Measurements from ENCODE around the gene MICAL3.
"Not testable (repeated sequence)": the region's sequence is repeated elsewhere in the genome, so short reads cannot be mapped to it uniquely, and the experiment has no call there.

Gene MICAL3

DNA sequence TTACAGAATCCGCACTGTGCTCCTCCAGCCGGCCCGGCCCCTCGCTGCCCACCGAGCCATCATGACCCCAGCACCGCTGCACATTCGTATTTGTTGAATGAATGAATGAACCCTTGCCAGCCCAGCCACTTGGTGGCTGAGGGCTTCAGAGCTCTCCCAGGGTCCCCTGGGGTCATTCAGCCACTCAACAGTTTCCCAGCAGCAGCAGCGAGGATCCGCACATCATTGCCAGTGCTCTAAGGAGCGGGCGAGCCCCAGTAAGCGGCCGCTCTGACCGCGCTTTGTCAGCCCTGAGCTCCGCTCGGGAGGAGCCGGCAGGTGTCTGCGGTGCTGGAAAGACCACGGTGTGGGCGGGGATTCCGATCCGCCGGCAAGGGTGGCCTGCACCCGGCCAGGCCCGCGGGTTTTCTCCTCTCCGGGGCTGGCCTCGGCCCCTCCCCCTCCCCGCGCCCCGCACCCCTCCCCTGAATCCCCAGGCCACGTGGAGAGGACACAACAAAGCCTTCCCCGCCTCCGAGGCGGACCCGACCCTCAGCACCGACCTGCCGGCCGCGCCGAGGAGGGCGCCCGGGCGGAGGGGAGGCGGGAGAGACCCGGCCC is 250.7 kb downstream of the MICAL3 start:
- DNase-seq = peak; percentile 67

DNA sequence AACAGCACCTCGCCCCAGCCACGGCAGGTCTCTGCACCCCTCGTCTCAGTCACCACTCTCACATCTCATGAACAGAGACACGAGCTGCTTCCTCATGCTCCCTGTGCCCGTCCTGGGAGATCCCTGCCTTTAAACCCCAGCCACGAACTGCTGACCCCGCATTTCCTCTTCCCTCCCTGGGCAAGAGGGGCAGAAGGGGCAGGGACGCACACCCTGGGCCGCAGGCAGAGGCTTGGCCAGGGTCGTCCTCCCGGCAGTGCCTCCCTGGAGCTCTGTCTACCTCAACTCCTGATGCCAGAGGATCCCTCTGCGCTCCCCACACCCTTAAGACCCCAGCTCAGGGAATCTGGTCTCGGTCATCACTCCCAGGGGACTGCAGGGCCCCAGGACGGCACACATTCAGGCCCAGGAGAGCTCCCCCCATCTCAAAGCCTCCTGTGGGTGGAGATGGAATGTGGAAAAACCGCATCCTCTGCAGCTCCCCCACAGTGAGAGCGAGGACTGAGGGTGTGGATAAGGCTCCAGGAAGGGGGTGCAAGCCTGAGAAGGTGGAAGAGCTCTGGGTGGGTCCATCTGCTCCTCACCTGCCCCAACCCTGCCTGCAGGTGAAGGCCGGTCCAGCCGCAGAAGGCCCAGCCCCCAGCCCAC is 251.3 kb downstream of the MICAL3 start:
- DNase-seq = no peak

DNA sequence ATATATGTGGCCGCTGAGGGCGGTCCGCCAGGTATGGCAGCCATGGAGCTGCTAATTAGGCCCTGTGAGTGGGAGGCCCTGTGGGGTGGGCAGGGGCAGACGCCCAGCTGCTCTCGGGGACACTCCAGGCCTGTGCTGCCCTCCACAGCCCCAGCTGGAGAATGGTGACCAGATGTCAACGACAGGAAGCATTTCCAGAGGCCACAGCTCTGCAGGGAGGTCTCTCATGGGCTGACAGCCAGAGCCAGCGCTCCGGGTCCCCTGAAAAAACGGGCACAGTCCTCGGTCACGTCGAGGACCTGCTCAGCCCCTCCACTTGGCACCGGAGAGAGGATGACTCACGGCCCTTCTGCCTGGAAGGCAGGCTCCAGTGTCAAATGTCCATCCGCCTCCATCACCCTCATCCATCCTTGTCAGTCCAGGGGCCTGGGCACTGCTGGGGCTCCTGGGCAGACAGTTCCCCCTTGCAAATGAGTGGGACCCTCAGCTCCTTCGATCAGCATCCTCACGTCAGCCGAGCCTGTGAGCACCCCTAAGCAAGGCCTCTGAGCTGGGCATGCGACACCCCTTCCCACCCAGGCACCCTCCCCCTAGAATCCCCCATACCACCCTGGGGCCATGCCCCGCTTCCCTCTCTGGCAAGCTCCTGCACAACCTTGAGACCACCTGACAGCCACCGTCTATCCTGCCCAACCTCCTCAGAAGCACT is 252.0 kb downstream of the MICAL3 start:
- DNase-seq = no peak

DNA sequence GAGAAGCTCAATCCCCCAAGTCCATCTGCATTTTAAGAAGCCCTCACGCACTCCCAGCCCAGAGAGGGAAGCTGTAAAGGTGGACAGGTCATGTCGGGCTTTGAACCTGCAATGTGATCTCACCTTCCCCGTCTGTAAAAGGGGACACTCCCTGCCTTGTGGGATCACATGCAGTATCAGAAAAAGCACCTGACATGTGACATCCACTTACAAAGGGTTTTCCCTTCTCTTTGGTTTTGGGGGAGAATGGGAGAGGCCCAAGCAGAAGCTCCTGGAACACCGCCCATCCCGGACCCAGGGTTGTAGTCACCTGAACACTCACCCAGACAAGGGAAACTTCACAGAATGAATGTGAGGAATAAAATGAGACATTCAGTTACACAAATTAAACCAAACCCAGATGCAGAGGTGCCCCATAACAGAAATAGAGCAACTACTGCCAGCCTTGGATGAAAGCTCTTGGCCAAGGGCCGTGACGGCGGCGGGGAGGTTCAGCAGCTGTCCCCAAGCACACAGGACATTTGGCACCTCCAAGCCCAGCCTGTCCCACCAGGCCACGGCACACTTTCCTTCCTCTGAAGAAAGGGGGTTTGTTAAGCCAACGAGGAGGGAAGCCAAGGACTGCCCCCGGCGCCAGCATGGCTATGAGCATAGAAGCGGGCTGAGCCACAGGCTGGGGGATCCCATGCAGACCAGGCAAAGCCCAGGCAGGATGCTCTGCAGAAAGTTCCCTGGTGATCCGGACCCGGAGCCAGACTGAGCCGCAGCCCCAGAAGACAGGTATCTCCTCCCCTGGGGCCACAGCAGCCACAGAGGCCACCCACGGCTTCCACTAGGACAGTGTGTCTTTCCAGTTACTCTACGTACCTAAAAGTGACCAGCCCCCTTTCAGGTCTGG is 253.9 kb downstream of the MICAL3 start:
- DNase-seq = no peak

DNA sequence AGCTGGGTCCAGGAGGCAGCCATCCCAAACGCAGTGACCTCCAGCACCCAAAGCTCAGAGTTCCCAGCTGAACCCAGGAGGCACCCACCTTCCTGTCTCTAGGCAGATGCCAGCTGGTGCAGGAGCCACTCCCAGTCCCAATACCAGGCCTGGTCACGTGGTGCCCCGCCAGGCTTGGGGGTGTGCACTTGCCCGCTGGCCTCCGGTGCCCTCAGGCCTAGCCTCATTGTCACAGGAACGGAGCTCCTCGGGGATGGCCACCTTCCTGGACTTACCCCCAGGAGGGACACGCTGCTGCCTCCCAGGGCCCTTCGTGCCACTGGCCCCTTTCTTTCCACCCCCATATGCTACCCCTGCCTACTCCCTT is 254.7 kb downstream of the MICAL3 start:
- DNase-seq = no peak

DNA sequence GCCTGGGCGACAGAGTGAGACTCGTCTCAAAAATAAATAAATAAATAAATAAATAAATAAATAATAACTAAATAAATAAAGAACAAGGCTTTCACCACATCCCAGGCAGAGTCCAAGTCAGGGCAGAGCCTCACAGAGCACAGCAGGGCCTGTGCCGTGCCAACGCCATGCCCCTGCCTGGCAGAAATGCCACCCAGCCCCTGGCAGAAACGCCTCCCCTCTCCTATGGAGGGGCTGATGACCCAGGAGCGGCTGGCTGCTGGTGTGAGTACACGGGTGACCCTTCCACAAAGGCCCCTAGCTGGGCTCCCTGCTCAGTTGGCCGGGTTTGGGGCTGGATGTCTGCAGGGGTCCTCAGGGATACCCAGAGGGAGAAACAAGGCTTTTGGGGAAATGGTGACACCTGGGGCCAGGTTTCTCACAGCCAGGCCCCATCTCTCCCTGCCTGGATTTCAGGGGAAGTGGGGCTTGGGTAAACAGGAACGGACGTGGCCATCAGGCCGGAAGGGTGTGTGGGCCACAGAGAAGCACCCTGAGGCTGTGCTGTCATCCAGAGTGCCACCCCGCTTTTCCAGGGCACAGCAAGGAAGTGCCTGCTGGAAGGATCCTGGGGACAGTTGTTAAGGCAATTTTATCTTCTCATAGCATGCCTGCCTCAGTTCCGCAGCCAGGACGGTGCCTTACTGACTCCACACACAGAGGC is 255.2 kb downstream of the MICAL3 start:
- DNase-seq = no peak

DNA sequence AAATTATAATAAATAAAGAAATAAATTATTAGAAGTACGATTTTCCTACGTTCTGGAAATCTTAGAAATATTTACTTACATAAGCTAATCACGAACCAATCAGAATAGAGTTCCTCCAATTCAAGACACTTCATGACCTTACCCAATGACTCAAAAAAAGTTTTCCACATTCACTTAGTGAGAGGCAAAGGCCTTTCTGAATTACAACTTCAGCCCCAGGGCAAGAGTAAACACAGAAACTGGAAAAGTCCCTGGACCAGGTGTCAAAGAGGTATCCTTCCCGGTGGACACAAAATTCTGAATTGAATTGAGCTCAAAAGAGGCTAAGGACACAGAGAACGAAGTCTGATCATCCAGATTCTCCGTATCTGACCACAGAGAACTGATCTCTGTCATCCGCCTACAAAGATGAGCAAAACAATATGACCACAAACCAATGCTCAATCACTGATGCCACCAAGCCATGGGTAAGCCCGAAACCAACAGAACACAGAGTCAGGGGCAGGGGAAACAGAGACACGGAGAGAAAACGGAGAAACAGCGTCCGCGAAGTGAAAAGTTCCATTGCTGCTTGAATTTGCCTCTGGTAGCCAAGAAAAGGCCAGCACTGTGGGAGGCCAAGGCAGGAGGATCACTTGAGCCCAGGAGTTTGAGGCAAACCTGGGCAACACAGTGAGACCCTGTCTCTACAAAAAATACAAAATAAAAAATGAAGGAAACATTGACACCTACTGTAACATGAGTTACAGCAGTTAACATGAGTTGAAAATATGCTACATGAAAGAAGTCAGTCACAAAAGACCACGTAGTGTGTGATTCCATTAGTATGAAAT is 256.9 kb downstream of the MICAL3 start:
- DNase-seq = no peak

DNA sequence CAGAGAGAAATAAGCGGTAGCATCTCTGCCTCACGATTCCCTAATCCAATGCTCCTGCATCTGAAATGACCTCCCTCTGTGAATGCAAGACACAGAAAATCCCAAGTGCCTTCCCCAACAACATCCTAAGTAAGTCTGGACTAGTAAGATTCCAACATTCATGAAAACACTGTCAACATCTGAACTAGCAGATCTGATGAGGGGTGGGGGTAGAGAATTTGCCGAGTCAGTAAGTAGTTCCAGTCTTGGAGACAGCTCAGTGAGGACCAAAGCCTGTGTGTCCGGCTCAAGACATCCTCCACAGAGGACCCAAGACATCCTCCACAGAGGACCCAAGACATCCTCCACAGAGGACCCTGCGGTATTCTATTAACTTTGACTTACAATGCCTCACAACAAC is 259.5 kb downstream of the MICAL3 start:
- not testable (repeated sequence) for DNase-seq

DNA sequence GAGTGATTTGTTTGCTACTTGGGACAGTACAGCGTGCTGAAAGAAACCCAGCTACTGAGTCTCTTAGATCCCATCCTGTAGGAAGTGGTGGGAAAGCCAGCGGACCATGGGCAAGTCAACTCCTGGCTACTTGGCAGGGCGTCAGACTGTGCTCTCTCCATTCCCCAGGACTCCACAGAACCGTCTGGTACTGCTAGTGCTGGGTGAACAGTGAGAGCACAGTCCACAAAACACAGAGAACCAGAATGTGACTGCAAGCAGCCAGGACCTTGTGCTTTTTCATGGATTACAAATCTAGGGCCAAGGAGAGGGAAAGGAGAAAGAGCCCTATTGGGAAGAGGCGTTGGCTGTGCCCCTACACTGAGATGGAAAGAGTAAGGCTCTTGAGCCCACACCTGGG is 260.3 kb downstream of the MICAL3 start:
- DNase-seq = no peak

DNA sequence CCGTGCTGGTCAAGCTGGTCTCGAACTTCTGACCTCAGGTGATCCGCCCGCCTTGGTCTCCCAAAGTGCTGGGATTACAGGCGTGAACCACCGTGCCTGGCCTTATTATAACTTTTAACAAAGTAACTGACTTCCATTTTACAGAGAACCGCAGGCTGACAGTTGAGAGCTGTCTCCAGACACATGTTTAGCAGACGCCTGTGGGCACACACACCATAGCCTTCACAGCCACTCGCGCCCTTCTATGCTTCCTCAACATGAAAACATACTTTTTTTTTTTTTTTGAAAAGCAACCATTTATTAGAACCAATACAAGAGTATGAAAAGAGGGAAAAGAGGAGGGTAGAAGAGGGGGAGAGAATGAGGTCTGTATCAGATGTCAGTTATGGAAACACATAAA is 260.9 kb downstream of the MICAL3 start:
- not testable (repeated sequence) for DNase-seq

DNA sequence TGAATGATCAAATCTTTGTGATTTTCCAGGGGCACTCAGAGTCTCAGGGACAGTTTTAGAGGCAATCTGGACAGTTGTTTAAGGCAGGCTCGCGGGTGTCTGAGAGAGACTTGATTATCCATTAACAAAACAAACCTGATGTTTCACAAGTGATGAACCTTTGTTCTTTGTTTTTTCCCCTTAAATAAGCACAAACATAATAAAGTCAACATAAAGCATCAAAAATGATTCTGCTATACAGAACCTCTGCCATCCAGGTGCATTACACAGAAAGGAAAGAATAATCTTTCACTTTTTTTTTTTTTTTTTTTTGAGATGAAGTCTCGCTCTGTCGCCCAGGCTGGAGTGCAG is 263.2 kb downstream of the MICAL3 start:
- DNase-seq = no peak

DNA sequence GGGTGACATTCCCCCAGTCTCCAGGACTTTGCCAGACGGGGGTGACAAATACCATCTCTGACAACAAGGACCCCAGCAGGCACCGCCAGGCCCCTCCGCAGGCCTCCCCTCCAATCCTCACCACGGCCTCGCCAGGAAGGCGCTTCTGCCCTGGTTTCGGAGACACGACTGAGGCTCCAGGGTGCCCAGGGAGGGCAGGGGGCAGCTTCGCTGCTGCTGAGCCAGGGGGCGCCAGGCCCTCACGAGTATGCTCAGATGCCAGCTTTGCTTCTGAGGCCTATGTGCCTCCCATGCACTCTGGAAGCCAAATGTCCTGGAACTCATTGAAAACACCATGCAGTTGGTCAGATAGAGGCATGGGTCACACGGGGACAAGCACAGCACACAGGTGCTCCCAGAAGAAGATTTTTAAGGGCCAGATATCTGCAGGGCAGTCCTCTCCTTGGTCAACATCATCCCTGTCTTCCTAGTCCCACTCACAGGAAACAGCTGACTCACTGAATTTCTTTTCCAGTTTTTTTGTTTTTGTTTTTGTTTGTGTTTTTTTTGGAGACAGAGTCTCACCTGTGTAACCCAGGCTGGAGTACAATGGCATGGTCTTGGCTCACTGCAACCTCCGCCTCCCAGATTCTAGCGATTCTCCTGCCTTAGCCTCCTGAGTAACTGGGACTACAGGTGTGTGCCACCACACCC is 270.0 kb downstream of the MICAL3 start:
- DNase-seq = no peak

DNA sequence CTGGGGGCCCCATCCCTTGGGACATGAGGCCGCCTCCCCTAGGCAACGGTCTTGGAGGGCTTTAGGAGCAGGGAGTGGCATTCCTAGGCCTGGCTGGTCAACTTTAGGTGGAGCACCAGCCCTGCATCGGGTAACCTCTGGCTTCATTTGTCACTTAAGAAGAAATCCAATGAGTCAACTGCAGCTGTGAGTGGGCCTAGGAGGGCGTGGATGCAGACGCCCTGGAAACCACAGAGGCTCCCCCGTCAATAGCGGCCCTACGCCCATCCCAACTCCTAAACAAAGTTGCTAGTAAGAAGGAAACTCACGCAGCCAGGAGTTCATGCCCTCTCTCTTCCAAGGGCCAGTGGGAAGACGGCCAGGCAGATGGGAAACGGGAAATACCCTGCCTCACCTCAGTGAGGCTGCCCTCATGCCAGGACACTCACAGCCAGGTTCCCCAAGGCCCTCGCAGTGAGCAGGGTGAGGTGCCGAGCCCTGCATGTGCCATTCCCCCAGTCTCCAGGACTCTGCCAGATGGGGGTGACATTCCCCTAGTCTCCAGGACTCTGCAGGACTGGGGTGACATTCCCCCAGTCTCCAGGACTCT is 270.9 kb downstream of the MICAL3 start:
- DNase-seq = no peak

DNA sequence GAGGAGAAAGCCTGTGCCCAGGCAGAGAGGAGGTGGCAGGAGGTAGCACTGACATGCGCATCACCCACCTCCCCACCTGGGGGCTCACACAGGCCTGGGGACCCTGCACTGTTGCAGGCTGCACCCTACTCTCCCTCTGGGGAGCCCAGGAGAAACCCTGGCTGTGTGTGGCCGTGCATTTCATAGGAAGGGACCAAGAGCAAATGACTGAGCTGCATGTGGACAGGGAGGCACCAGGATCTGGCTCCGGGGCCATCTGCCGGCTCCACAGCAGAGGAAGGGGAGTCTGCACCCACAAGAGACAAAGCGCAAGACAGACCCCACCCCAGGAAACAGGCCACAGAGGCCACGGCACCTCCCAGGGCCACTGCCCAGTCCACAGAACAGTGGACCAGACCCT is 272.8 kb downstream of the MICAL3 start:
- no peak for DNase-seq

DNA sequence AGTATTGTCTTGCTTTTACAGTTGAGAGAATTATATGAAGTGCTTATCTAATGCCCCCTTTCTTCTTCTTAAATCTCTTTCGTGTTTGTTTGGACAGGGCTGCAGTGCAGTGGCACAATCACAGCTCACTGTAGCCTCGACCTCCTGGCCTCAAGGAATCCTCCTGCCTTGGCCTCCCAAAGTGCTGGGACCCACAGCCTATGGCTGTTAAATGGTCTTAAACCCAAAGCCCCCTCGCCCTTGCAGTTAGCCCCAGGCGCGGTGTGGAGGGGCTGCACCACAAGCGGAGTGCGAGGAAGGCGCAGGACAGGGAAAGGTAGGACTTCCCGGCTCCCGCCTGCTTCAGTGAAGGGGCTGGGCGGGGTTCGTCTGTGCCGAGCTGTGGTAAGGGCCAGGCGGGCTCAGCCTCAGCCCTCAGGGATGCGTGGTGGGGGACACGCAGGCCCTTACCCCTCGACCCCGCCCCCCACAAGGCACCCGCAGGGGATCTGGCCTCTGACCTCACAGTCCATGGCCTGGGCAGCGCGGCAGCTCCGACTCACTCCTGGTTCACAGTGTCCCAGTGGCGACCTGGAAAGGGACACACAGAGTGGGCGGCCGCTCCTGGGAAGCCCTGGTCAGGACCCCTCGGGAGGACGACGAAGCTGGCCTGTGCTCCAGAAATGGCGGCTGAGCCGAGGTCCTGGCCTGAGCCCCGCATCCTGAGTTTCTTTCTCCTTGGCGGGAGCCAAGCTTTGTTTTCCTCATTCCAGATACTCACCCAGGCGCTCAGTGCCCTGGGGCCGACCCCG is 274.6 kb downstream of the MICAL3 start:
- no peak for DNase-seq

DNA sequence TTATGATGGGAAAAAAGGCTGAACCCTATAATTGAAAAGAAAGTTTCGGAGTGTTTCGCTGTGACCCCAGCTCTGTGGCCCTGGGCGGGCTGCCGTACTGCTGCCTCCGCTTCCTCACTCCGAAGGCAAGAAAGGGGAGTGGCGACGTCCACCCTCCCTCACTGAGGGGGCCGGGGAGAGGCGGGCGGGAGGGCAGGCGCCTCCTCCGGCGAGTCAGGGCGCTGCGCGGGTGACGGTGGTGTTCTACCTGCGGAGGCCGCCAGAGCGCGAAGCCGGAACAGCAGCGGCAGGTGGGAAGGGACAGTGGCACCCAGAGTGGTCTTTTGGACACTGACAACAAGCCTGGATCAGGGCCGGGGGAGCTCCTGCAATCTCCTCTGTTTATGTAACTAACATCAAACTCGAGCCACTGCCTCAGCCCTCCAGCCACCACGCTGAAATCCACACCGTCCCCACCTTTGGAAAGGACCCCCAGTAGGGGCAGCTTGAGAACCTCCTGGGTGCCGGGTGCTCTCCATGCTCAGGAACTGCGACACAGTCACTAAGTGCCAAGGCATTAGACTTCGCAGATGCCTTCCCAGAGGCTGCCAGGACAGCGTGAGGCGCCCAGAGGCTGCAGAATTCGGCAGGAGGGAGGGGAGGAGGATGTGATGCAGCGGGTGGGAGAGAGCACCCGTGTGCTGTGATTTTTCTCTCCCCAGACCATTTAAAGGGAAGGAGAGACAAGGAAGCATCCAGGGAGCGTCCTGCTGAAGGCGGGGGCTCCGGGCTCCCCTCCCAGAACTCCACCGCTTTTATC is 275.6 kb downstream of the MICAL3 start:
- DNase-seq = no peak

DNA sequence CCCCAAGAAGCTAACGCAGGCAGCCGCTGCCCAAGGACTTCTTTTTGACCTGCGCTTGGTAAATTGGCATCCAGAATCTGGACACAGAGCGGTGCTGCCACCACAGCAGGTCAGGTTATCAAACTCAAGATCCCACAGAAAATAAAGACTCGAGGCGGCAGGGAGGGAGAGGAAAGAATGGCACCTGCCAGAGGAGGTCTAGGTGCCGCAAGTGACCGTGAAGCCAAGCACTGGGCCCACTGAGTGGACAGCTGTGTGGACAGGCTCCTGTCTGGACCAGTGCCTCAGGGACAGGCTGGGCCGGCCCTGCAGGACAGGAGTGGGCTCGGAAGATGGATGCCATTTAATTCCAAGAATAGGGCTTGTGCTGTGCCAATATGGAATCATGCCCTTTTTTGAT is 277.4 kb downstream of the MICAL3 start:
- DNase-seq = no peak

DNA sequence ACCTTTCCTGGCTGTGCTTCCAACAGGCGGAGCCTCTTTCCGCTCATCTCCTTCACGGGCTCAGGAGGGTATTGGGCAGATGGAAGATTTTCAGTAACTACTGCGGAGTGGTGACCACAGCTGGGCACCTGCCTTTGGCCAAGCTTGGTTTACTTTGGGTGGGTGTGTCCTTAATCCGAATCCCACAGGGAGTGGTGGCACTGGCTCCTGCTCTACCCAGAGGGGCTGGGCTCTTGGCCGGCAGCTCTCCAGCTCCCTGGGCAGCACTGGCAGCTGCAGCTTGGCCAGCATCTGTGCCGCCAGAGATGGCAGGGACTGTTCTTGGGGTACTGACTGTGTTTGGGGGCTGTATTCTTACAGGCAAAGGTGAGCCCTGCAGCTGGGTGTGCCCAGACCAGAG is 279.9 kb downstream of the MICAL3 start:
- DNase-seq = no peak
